WTC11 (cell line): Measurements from ENCODE around the gene FGF12. TPM values are rescaled to one million over a fixed set of nuclear protein-coding genes. Genes with fewer than 3 reads are reported as not detected.

Experiments used
- ATAC-seq: fragments of 200-7000 bp; cut with Tn5 transposase; 2 replicates; pipeline ENCODE4 v1.10.0; 2021; ENCODE audit warnings: mild to moderate bottlenecking, moderate library complexity
- CTCF ChIA-PET: fragments of 300-600 bp; sonication (Branson Sonifier 250); formaldehyde crosslinking; loops from one replicate; lab custom pipeline; 2021; ENCODE audit warnings: antibody characterized with exemption; lab: Charles Lee
- POLR2A ChIA-PET: fragments of 350-600 bp; sonication (Branson Sonifier 250); formaldehyde crosslinking; loops from one replicate; lab custom pipeline; 2021; ENCODE audit warnings: antibody characterized with exemption; lab: Charles Lee
- DNase-seq: peaks from one replicate; pipeline ENCODE4 v3.0.0; 2021; ENCODE audit warnings: low spot score
- H3K27ac Mint-ChIP-seq: 2 replicates; pipeline ENCODE4 v1.8.0; 2021; ENCODE audit warnings: mixed read lengths
- H3K27me3 Mint-ChIP-seq: 2 replicates; pipeline ENCODE4 v1.8.0; 2021; ENCODE audit warnings: low read depth, mild to moderate bottlenecking, moderate library complexity, mixed read lengths
- H3K36me3 Mint-ChIP-seq: 2 replicates; pipeline ENCODE4 v1.8.0; 2021; ENCODE audit warnings: mixed read lengths
- H3K4me1 Mint-ChIP-seq: 2 replicates; pipeline ENCODE4 v1.8.0; 2022; ENCODE audit warnings: mixed read lengths
- H3K4me3 Mint-ChIP-seq: 2 replicates; pipeline ENCODE4 v1.8.0; 2021; ENCODE audit warnings: mild to moderate bottlenecking, moderate library complexity, mixed read lengths
- H3K9me3 Mint-ChIP-seq: 2 replicates; pipeline ENCODE4 v1.8.0; 2021; ENCODE audit warnings: mixed read lengths
- ELF4 ChIP-seq: sonication (generic); formaldehyde crosslinking; IDR thresholded peaks from 2 replicates; pipeline ENCODE4 v1.8.1; 2022; ENCODE audit warnings: low read depth, mild to moderate bottlenecking, moderate library complexity, missing genetic modification reagents
- FOXP1 ChIP-seq: sonication (generic); formaldehyde crosslinking; IDR thresholded peaks from 2 replicates; pipeline ENCODE4 v1.8.0; 2022; ENCODE audit warnings: missing genetic modification reagents, mild to moderate bottlenecking, moderate library complexity, borderline replicate concordance
- JUN ChIP-seq: sonication (generic); formaldehyde crosslinking; IDR thresholded peaks from 2 replicates; pipeline ENCODE4 v1.8.0; 2023; ENCODE audit warnings: mild to moderate bottlenecking, missing genetic modification reagents
- OVOL2 ChIP-seq: fragments of 250-450 bp; sonication (Bioruptor Pico); IDR thresholded peaks from 2 replicates; pipeline ENCODE4 v1.9.0; 2021; ENCODE audit warnings: mild to moderate bottlenecking, borderline replicate concordance
- ZNF263 ChIP-seq: sonication (generic); formaldehyde crosslinking; IDR thresholded peaks from 2 replicates; pipeline ENCODE4 v1.8.1; 2022; ENCODE audit warnings: low read depth, mild to moderate bottlenecking, moderate library complexity, missing genetic modification reagents
- ZNF416 ChIP-seq: fragments of 250-450 bp; sonication (Bioruptor Pico); IDR thresholded peaks from 2 replicates; pipeline ENCODE4 v1.9.0; 2021; ENCODE audit warnings: mild to moderate bottlenecking, inconsistent platforms
- ZNF425 ChIP-seq: fragments of 250-450 bp; sonication (Bioruptor Pico); conservative IDR thresholded peaks from 2 replicates; pipeline ENCODE4 v1.9.0; 2021; ENCODE audit warnings: mild to moderate bottlenecking
- total RNA-seq: library from RNA; stranded (reverse); gene quantifications from 3 replicates; pipeline ENCODE4 v1.2.3, GENCODE V29; 2021
- TF ChIP-seq, protein P1 (sequence below): sonication (generic); formaldehyde crosslinking; IDR thresholded peaks from 2 replicates; pipeline ENCODE4 v1.8.1; 2022; ENCODE audit warnings: mild to moderate bottlenecking, missing genetic modification reagents, moderate library complexity, borderline replicate concordance
- TF ChIP-seq, protein P2 (sequence below): fragments of 250-450 bp; sonication (Bioruptor Pico); IDR thresholded peaks from 2 replicates; pipeline ENCODE4 v1.8.0; 2021; ENCODE audit warnings: mild to moderate bottlenecking
- TF ChIP-seq, protein P3 (sequence below): sonication (generic); formaldehyde crosslinking; IDR thresholded peaks from 2 replicates; pipeline ENCODE4 v1.8.1; 2022; ENCODE audit warnings: low read depth, missing genetic modification reagents, borderline replicate concordance
- TF ChIP-seq, protein P4 (sequence below): sonication (generic); formaldehyde crosslinking; IDR thresholded peaks from 2 replicates; pipeline ENCODE4 v1.8.1; 2023; ENCODE audit warnings: mild to moderate bottlenecking, missing genetic modification reagents

The FGF12 gene
- total RNA-seq, 1 experiment from 2014 or later: 13.5 TPM

DNA sequence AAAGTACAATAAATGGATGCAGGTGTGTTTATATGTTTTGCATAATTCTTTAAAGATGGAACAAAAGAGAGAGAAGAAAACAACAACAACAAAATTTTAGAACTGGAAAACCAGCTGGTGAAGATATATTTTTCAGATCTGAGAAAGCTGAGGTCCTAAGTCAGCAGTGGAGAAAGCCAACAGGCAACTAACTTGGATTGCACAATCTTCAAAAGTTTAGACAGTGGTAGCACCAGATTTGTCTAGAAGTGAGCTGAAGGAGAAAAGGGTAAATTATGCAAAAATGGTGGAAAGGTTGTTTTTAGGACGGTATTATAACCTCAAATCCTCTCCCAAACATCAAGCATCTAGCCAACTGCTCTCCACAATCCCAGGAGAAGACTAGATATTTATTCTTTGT is 17.0 kb downstream of the FGF12 start:
- no peaks in the 10 kb centered on the region for H3K27me3 Mint-ChIP-seq
- DNase-seq (no peak), ATAC-seq (no peak)
- H3K27ac Mint-ChIP-seq: no peak overlapping the region
- CTCF ChIA-PET: no interaction called here
- H3K36me3 Mint-ChIP-seq: peaks cover 11% of the 10 kb centered on the region
- TF ChIP-seq ELF4 (no peak), ZNF263 (CRISPR knock-in tag) (no peak), FOXP1 (CRISPR knock-in tag) (no peak)
- TF ChIP-seq, protein P1, sequence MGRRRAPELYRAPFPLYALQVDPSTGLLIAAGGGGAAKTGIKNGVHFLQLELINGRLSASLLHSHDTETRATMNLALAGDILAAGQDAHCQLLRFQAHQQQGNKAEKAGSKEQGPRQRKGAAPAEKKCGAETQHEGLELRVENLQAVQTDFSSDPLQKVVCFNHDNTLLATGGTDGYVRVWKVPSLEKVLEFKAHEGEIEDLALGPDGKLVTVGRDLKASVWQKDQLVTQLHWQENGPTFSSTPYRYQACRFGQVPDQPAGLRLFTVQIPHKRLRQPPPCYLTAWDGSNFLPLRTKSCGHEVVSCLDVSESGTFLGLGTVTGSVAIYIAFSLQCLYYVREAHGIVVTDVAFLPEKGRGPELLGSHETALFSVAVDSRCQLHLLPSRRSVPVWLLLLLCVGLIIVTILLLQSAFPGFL (CRISPR knock-in tag): no peak
- TF ChIP-seq, protein P2, sequence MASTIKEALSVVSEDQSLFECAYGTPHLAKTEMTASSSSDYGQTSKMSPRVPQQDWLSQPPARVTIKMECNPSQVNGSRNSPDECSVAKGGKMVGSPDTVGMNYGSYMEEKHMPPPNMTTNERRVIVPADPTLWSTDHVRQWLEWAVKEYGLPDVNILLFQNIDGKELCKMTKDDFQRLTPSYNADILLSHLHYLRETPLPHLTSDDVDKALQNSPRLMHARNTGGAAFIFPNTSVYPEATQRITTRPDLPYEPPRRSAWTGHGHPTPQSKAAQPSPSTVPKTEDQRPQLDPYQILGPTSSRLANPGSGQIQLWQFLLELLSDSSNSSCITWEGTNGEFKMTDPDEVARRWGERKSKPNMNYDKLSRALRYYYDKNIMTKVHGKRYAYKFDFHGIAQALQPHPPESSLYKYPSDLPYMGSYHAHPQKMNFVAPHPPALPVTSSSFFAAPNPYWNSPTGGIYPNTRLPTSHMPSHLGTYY (CRISPR knock-in tag): no peak
- TF ChIP-seq, all 79 proteins: peak for 0
- POLR2A ChIA-PET: interaction anchor here (0.6 kb wide), 1 partner anchor 261 kb away, joined by 3 read pairs; no protein-coding TSS in a partner anchor
- no peaks in the 10 kb centered on the region for H3K4me1 Mint-ChIP-seq
- no peak overlapping the region for H3K4me3 Mint-ChIP-seq
- peaks cover 20% of the 10 kb centered on the region for H3K9me3 Mint-ChIP-seq

DNA sequence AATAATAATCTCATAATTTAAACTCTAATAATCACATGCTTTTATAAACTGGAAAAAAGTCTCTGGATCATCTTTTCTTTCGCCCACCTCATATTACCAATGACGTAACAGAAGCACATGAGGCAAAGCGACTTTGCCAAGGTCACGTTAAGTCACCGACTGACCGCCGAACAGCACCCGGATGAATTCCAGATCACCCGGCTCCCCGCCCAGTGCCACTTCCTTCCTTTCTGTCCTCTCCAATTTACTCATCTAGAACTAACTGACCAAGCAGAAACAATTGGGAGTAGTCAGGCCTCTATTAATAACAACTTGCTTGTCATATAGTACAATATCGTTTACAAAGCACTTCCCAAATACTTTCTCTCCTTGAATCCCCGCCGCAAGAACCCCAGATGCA is 21.1 kb downstream of the FGF12 start:
- no peak for TF ChIP-seq JUN
- TF ChIP-seq ZNF416: no peak
- TF ChIP-seq, protein P3, sequence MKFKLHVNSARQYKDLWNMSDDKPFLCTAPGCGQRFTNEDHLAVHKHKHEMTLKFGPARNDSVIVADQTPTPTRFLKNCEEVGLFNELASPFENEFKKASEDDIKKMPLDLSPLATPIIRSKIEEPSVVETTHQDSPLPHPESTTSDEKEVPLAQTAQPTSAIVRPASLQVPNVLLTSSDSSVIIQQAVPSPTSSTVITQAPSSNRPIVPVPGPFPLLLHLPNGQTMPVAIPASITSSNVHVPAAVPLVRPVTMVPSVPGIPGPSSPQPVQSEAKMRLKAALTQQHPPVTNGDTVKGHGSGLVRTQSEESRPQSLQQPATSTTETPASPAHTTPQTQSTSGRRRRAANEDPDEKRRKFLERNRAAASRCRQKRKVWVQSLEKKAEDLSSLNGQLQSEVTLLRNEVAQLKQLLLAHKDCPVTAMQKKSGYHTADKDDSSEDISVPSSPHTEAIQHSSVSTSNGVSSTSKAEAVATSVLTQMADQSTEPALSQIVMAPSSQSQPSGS (CRISPR knock-in tag): no peak
- TF ChIP-seq, protein P1 (CRISPR knock-in tag): no peak
- H3K27me3 Mint-ChIP-seq: no peaks in the 10 kb centered on the region
- ChIA-PET CTCF (no interaction called here), POLR2A (no interaction called here)
- no peak overlapping the region for H3K4me3 Mint-ChIP-seq
- DNase-seq (no peak), ATAC-seq (no peak)
- no peak overlapping the region for H3K27ac Mint-ChIP-seq
- H3K36me3 Mint-ChIP-seq: peaks cover 9% of the 10 kb centered on the region
- H3K9me3 Mint-ChIP-seq: peaks cover 13% of the 10 kb centered on the region
- peaks cover 2% of the 10 kb centered on the region for H3K4me1 Mint-ChIP-seq

DNA sequence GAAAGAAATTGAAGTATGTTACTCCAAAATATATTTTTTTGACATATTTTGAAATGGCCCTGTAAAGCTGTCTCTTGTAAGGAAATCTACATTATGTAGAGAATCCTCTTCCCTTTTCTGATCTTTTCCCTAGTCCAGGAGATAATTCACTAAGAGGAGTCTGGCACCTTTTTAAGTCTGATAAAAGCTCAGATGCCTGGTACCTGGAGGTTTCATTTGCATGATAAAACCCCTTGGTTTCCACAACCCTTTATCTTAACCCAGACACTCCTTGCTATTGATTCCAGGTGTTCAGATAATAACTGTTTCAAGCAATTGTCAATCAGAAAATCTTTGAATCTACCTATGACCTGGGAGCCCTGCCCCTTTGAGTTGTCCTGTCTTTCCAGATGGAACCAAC is 26.5 kb downstream of the FGF12 start:
- CTCF ChIA-PET: no interaction called here
- ATAC-seq (peak; percentile 84), DNase-seq (no peak)
- Mint-ChIP-seq H3K27me3 (no peaks in the 10 kb centered on the region), H3K36me3 (no peaks in the 10 kb centered on the region), H3K27ac (peak overlapping the region; percentile 31), H3K9me3 (no peaks in the 10 kb centered on the region), H3K4me1 (peaks cover 36% of the 10 kb centered on the region), H3K4me3 (no peak overlapping the region)
- no peak for TF ChIP-seq OVOL2 (CRISPR knock-in tag)
- POLR2A ChIA-PET: no interaction called here

- Mint-ChIP-seq H3K4me3 (no peak overlapping the region), H3K36me3 (no peaks in the 10 kb centered on the region), H3K9me3 (no peaks in the 10 kb centered on the region), H3K27me3 (no peaks in the 10 kb centered on the region), H3K4me1 (peaks cover 36% of the 10 kb centered on the region), H3K27ac (no peak overlapping the region)
- no peak for ATAC-seq
- ChIA-PET CTCF (no interaction called here), POLR2A (no interaction called here)
- TF ChIP-seq, protein P4, sequence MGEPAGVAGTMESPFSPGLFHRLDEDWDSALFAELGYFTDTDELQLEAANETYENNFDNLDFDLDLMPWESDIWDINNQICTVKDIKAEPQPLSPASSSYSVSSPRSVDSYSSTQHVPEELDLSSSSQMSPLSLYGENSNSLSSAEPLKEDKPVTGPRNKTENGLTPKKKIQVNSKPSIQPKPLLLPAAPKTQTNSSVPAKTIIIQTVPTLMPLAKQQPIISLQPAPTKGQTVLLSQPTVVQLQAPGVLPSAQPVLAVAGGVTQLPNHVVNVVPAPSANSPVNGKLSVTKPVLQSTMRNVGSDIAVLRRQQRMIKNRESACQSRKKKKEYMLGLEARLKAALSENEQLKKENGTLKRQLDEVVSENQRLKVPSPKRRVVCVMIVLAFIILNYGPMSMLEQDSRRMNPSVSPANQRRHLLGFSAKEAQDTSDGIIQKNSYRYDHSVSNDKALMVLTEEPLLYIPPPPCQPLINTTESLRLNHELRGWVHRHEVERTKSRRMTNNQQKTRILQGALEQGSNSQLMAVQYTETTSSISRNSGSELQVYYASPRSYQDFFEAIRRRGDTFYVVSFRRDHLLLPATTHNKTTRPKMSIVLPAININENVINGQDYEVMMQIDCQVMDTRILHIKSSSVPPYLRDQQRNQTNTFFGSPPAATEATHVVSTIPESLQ (CRISPR knock-in tag): no peak
- TF ChIP-seq ZNF416 (no peak), ZNF425 (CRISPR knock-in tag) (no peak)
- no peak for DNase-seq
Measured at GRCh38 chr3:192696943-192697587, 30.3 kb downstream of the FGF12 start.
